GM12878 (cell line): ENCODE results near the gene B9D2. TPM values are rescaled to one million over a fixed set of nuclear protein-coding genes. Genes with fewer than 3 reads are reported as not detected.

ENCODE experiments used
- ATAC-seq: fragments of 200-7000 bp; cut with Tn5 transposase; 3 replicates; pipeline ENCODE4 v1.9.1; 2020; ENCODE audit warnings: mild to moderate bottlenecking, moderate library complexity
- BruUV-seq: library from RNA; stranded (reverse); fragments of 400-500 nt; replicated peaks from 2 replicates; lab custom pipeline; 2021; lab: Mats Ljungman, UMichigan
- CTCF ChIA-PET: fragments of 300-600 bp; sonication (Branson Sonifier 250); formaldehyde crosslinking; extraction: SDS; loops from one replicate; lab custom pipeline; 2021; ENCODE audit warnings: inconsistent platforms; lab: Yijun Ruan, JAX
- POLR2A ChIA-PET: fragments of 350-600 bp; formaldehyde crosslinking; extraction: SDS; loops from one replicate; lab custom pipeline; 2021; ENCODE audit warnings: inconsistent platforms; lab: Charles Lee
- RAD21 ChIA-PET: fragments of 300-600 bp; sonication (Branson Sonifier 250); formaldehyde crosslinking; loops from one replicate; lab custom pipeline; 2023; ENCODE audit warnings: antibody characterized with exemption; ENCODE audit not compliant: unreplicated experiment; lab: Charles Lee
- SMC1A ChIA-PET: fragments of 300-600 bp; sonication (Branson Sonifier 250); formaldehyde crosslinking; loops from one replicate; lab custom pipeline; 2023; ENCODE audit not compliant: unreplicated experiment, uncharacterized antibody; lab: Charles Lee
- DNase-seq: peaks from one replicate; pipeline ENCODE4 v3.0.0-alpha.2; 2011; ENCODE audit warnings: low read depth, low spot score
- FAIRE-seq: peaks from 3 replicates; lab custom pipeline; 2011; peaks lifted over from hg19 to GRCh38; lab: Jason Lieb, UNC
- H2AFZ ChIP-seq: 2 replicates; pipeline ENCODE4 v1.6.0; 2011; ENCODE audit warnings: low read depth, low read length, control low read depth; ENCODE audit not compliant: control insufficient read depth
- H3K27ac ChIP-seq: 2 replicates; pipeline ENCODE4 v1.5.1; 2011; ENCODE audit warnings: control low read depth; ENCODE audit not compliant: control insufficient read depth, insufficient read depth
- H3K27me3 ChIP-seq, 2 experiments: replicated peaks in 1 of 2; 2 replicates each; pipeline versions ENCODE4 v1.6.0 to v1.6.1; 2011; ENCODE audit warnings: low read length in 1 of 2; ENCODE audit not compliant: control insufficient read depth in 2 of 2, insufficient read depth in 2 of 2
- H3K36me3 ChIP-seq, 2 experiments: 2 replicates each; pipeline ENCODE4 v1.5.1; 2011; ENCODE audit warnings: low read length in 1 of 2; ENCODE audit not compliant: control insufficient read depth in 2 of 2, insufficient read depth in 2 of 2
- H3K4me1 ChIP-seq: 2 replicates; pipeline ENCODE4 v1.6.1; 2011; ENCODE audit warnings: mild to moderate bottlenecking, low read length, moderate library complexity, mixed read lengths; ENCODE audit not compliant: control insufficient read depth, insufficient read depth
- H3K4me2 ChIP-seq: 2 replicates; pipeline ENCODE4 v1.6.0; 2011; ENCODE audit warnings: control low read depth; ENCODE audit not compliant: control insufficient read depth, insufficient read depth
- H3K4me3 ChIP-seq: fragments of 200-600 bp; sonication (generic); 2 replicates; pipeline ENCODE4 v1.5.1; 2016
- H3K79me2 ChIP-seq: 2 replicates; pipeline ENCODE4 v1.6.0; 2011; ENCODE audit warnings: low read length; ENCODE audit not compliant: control insufficient read depth, insufficient read depth
- H3K9ac ChIP-seq: 2 replicates; pipeline ENCODE4 v1.8.0; 2011; ENCODE audit warnings: low read length, control low read depth, mixed read lengths; ENCODE audit not compliant: control insufficient read depth, insufficient read depth
- H3K9me3 ChIP-seq: replicated peaks from 3 replicates; pipeline ENCODE4 v1.5.1; 2011; ENCODE audit warnings: mild to moderate bottlenecking, low read length; ENCODE audit not compliant: control insufficient read depth, insufficient read depth
- H4K20me1 ChIP-seq: 2 replicates; pipeline ENCODE4 v1.6.0; 2011; ENCODE audit not compliant: control insufficient read depth, insufficient read depth
- BHLHE40 ChIP-seq, 2 experiments: fragments of 450-650 bp in 1 of 2; IDR thresholded peaks; 2 replicates each; pipeline ENCODE4 v1.6.1; 2011 to 2017; ENCODE audit warnings: low read depth in 2 of 2, borderline replicate concordance in 1 of 2, improper control_type of control experiment in 1 of 2, low read length in 1 of 2, mild to moderate bottlenecking in 1 of 2
- CREB1 ChIP-seq: IDR thresholded peaks from 2 replicates; pipeline ENCODE4 v1.6.1; 2012; ENCODE audit warnings: low read depth, mild to moderate bottlenecking, inconsistent platforms
- HDGF ChIP-seq: fragments of 450-650 bp; IDR thresholded peaks from 2 replicates; pipeline ENCODE4 v1.6.1; 2016; ENCODE audit warnings: antibody characterized with exemption
- NKRF ChIP-seq: fragments of 450-650 bp; conservative IDR thresholded peaks from 2 replicates; pipeline ENCODE4 v1.6.1; 2017; ENCODE audit warnings: mild to moderate bottlenecking, moderate library complexity
- POLR2AphosphoS5 ChIP-seq: IDR thresholded peaks from 2 replicates; pipeline ENCODE4 v1.6.1; 2011; ENCODE audit warnings: mild to moderate bottlenecking, low read length, inconsistent platforms
- PRDM15 ChIP-seq: fragments of 450-650 bp; formaldehyde crosslinking; IDR thresholded peaks from 2 replicates; pipeline ENCODE4 v1.4.0; 2020; ENCODE audit warnings: mild to moderate bottlenecking, moderate library complexity
- RUNX3 ChIP-seq: IDR thresholded peaks from 2 replicates; pipeline ENCODE4 v1.6.1; 2012; ENCODE audit warnings: low read length, inconsistent platforms
- SMARCA5 ChIP-seq: fragments of 450-650 bp; IDR thresholded peaks from 2 replicates; pipeline ENCODE4 v1.6.1; 2017; ENCODE audit warnings: mild to moderate bottlenecking
- WRNIP1 ChIP-seq: IDR thresholded peaks from 2 replicates; pipeline ENCODE4 v1.6.1; 2011; ENCODE audit warnings: low read depth, low read length, improper control_type of control experiment, borderline replicate concordance
- WGBS: methylation state at CpG from one replicate; pipeline ENCODE4 v1.1.6; 2016; ENCODE audit warnings: low lambda C conversion rate; ENCODE audit not compliant: insufficient replicate concordance, insufficient coverage; ENCODE audit errors: missing lambda C conversion rate; 5-methylcytosine and 5-hydroxymethylcytosine counted together
- in situ Hi-C: fragments of 300-500 bp; cut with MboI; formaldehyde crosslinking; loops from 9 replicates; pipeline ENCODE4 v1.14.3; 2018; ENCODE audit warnings: mixed read lengths
- intact Hi-C: fragments of 100-400 bp; cut with micrococcal nuclease; formaldehyde crosslinking; loops from one replicate; pipeline ENCODE4 v1.14.2; 2022; ENCODE audit not compliant: unreplicated experiment
- polyA plus RNA-seq, 11 experiments: library from polyadenylated mRNA; depleted of rRNA in 4 of 11; unstranded in 6 of 11; stranded (reverse) in 5 of 11; fragments of >200 nt; fragmentation: Nextera tagmentation in 4 of 11; fragmentation: Illumina TruSeq in 1 of 11; extraction: Ambion mirVana in 4 of 11; extraction: Trizol in 1 of 11; gene quantifications; 1 replicate in 1 of 11; 2 replicates in 10 of 11; pipeline versions ENCODE4 v1.2.1 to v1.2.3, GENCODE V29; 2011 to 2016; ENCODE audit warnings: inconsistent platforms in 2 of 11, missing spikeins in 2 of 11, low read depth in 1 of 11
- total RNA-seq, 4 experiments: library from RNA; depleted of rRNA in 3 of 4; stranded (reverse); fragments of >200 nt in 3 of 4; fragmentation: Illumina TruSeq in 1 of 4; extraction: Trizol in 1 of 4; gene quantifications; 2 replicates each; pipeline versions ENCODE4 v1.2.1 to v1.2.3, GENCODE V29; 2013 to 2021

The B9D2 gene
- total and polyA plus RNA-seq, 10 of the 15 experiments (the other 5 are each of a cell fraction or from before 2014, with no cell fraction given), result 2.4 to 12.4 (median 5.0) TPM

DNA sequence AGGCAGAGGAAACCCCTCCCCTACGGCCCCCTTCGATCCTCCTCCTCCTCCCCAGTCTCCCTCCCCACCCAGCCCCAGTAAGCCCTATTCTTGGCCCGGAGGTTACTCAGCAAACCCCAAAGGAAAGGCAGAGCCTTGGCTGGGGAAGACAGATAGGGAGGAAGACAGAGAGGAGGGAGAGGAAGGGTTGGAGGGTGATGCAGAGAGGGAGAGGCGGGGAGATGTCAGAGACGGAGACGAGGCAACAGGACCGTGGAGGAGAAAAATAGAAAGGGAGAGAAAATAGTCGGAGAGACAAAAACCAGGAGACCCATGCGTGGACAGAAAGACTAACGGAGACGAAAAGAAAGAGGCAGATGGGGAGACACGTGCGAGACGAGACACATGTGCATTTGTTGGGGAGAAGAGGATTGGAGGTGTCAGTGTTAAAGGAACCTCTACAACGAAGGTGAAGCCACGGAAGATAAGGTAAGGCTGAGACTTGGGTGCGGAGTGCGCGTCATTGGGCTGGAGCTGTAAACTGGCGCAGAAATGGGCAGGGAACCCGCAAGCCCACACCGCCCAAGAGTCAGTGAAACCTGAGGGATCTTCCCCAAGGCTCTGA, 13.1 kb downstream of the B9D2 start:
- Histone ChIP-seq H3K27me3 (no peaks in the 10 kb centered on the region), H3K4me1 (peaks cover 16% of the 10 kb centered on the region), H3K79me2 (peaks cover 57% of the 10 kb centered on the region), H2AFZ (no peak overlapping the region; the same call in 1 of the 2 replicates), H3K4me2 (peak overlapping the region; percentile 78), H3K9me3 (no peaks in the 10 kb centered on the region), H3K4me3 (peak overlapping the region; percentile 89), H4K20me1 (0 out of 2 replicates have a peak, but pooled peaks cover 2% of the 10 kb centered on the region), H3K27ac (peak overlapping the region; percentile 84), H3K9ac (peak overlapping the region; percentile 87), H3K36me3 (peaks cover 4 to 7% of the 10 kb centered on the region in 2 experiments; a peak in 3 of 4 replicates)
- intact Hi-C loops, result loop anchor here (2.0 to 5.0 kb wide), 4 partner anchors 24 to 186 kb away; partner anchors contain the start of gene CCDC97
- in situ Hi-C loops, result no loop called here
- under 1% methylated on average over 21 of the region's 22 CpGs for WGBS
- FAIRE-seq, result peak; percentile 7
- ChIA-PET CTCF (interaction anchor here (0.7 to 6.4 kb wide), 8 partner anchors 14 to 98 kb away, joined by 3 to 91 read pairs (median 6); partner anchors contain the start of genes B9D2, CCDC97 and HNRNPUL1), SMC1A (interaction anchor here (0.8 to 3.1 kb wide), 6 partner anchors 14 to 87 kb away, joined by 3 to 14 read pairs (median 4); partner anchors contain the start of genes B9D2 and HNRNPUL1), RAD21 (interaction anchor here (0.7 to 3.4 kb wide), 11 partner anchors 14 to 146 kb away, joined by 3 to 41 read pairs (median 5); partner anchors contain the start of genes B9D2, DMAC2 and HNRNPUL1), POLR2A (interaction anchor here (0.5 to 3.2 kb wide), 12 partner anchors 8 to 774 kb away, joined by 3 to 46 read pairs (median 5); partner anchors contain the start of genes B9D2 and DMAC2)
- BruUV-seq, result no TSS peak
- TF ChIP-seq PRDM15 (CRISPR knock-in tag) (no peak), RUNX3 (0 out of 2 replicates have a peak, but pooled peaks have one; percentile 3), BHLHE40 (IDR thresholded peaks at IDR 0.05; ENCODE audit: borderline replicate concordance in 1 of 2, low read depth in 2 of 2, low read length in 1 of 2) (peak in 1 of 2 experiments; percentile 17; a peak in 1 of 4 replicates), SMARCA5 (0 out of 2 replicates have a peak, but pooled peaks have one; percentile 42), POLR2AphosphoS5 (0 out of 2 replicates have a peak, but pooled peaks have one; percentile 38), HDGF (peak; percentile 80), NKRF (peak; percentile 72; the same call in 1 of the 2 replicates), WRNIP1 (no peak), CREB1 (no peak; the same call in 1 of the 2 replicates)
- peak; percentile 13 for ATAC-seq
- no peak for DNase-seq
